HG02938 (cell line): ENCODE data around the gene CDK9.
"Not testable (repeated sequence)": the region's sequence is repeated elsewhere in the genome, so short reads cannot be mapped to it uniquely, and the experiment has no call there.

Experiments
- ATAC-seq: cut with Tn5 transposase; IDR thresholded peaks from one replicate; pipeline ENCODE4 v1.9.1; 2021; ENCODE audit warnings: mild to moderate bottlenecking, moderate library complexity; ENCODE audit not compliant: unreplicated experiment

Gene CDK9

GRCh38 chr9:127779136-127779981 lies 6.5 kb upstream of the CDK9 start:
- peak; percentile 35 for ATAC-seq

- no peak for ATAC-seq
Observed at GRCh38 chr9:127780126-127780885, 5.5 kb upstream of the CDK9 start.

GRCh38 chr9:127780909-127781308 lies 4.9 kb upstream of the CDK9 start:
- ATAC-seq: not testable (repeated sequence)

- no peak for ATAC-seq
Observed at GRCh38 chr9:127781806-127782205, 4.0 kb upstream of the CDK9 start.

- no peak for ATAC-seq
Observed at GRCh38 chr9:127783111-127784008, 2.5 kb upstream of the CDK9 start.

GRCh38 chr9:127785023-127785932 lies 556 bp upstream of the CDK9 start:
- peak; percentile 37 for ATAC-seq

GRCh38 chr9:127786773-127787104 lies 905 bp downstream of the CDK9 start:
- ATAC-seq: no peak

- ATAC-seq: no peak
Observed at GRCh38 chr9:127788337-127789011, 2.6 kb downstream of the CDK9 start.

- ATAC-seq: no peak
Observed at GRCh38 chr9:127789179-127789578, 3.3 kb downstream of the CDK9 start.

- no peak for ATAC-seq
Observed at GRCh38 chr9:127790094-127790855, 4.4 kb downstream of the CDK9 start.

GRCh38 chr9:127791085-127791484 lies 5.3 kb downstream of the CDK9 start:
- ATAC-seq: no peak

- ATAC-seq: no peak
Observed at GRCh38 chr9:127792417-127793031, 6.7 kb downstream of the CDK9 start.

- no peak for ATAC-seq
Observed at GRCh38 chr9:127793093-127793708, 7.4 kb downstream of the CDK9 start.

GRCh38 chr9:127794001-127794791 lies 8.4 kb downstream of the CDK9 start:
- no peak for ATAC-seq

GRCh38 chr9:127796225-127796813 lies 10.5 kb downstream of the CDK9 start:
- ATAC-seq: no peak

- ATAC-seq: no peak
Observed at GRCh38 chr9:127796852-127797370, 11.1 kb downstream of the CDK9 start.
